GM21423 (cell line): ENCODE results near the gene CCER1.
"Not testable (repeated sequence)": the region's sequence is repeated elsewhere in the genome, so short reads cannot be mapped to it uniquely, and the experiment has no call there.

ENCODE experiments used
- ATAC-seq: cut with Tn5 transposase; IDR thresholded peaks from one replicate; pipeline ENCODE4 v1.9.1; 2021; ENCODE audit warnings: mild to moderate bottlenecking, moderate library complexity; ENCODE audit not compliant: unreplicated experiment

CCER1 gene, protein sequence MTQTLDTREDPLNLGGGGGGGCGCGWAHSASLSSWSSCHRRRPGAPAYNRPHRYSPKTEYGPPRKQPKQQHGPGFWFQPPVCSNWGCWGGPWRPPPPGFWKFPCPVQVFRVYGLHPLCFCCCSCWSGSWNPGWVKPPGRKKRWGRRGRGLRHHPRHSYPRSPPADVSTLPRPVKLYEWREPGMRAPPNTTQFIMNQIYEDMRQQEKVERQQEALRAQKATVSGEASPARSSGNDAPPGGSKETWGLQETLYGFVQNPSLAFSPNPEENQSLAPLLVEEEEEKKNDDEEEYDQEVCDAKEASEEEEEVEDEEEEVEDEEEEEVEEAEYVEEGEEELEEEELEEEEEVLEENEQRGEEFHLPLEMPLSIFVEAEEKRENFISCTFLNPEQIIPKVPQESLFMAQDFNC

GRCh38 chr12:90954921-90955320 is at the start of gene CCER1:
Gene CCER1 (minus strand): TSS chr12:90955176. CDS start chr12:90954742, 434 bp downstream.
- ATAC-seq = no peak

- no peak for ATAC-seq
Measured at GRCh38 chr12:91003737-91004136, 48.8 kb upstream of the CCER1 start.

- no peak for ATAC-seq
Measured at GRCh38 chr12:91001306-91001705, 46.3 kb upstream of the CCER1 start.

DNA sequence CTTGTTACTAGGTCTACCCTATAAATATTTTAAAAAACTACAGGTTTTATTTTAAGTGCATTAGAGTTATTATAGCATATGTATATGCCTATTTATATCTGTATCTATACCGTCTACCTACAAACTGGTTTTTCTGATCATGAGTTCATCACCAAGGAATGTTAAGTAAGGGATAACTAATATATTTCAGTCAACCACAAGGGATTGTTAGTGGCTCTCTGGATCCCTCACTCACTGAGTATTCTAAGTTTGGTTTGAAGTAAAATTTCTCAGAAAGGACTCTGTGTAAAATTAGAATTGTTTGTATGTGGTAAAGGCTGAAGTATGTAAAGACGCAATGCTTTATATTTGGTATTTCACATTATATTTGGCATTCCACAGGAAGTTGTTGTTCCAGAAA is 45.0 kb upstream of the CCER1 start:
- ATAC-seq = no peak

- no peak for ATAC-seq
Measured at GRCh38 chr12:90999527-90999926, 44.6 kb upstream of the CCER1 start.

- no peak for ATAC-seq
Measured at GRCh38 chr12:90995010-90995409, 40.0 kb upstream of the CCER1 start.

DNA sequence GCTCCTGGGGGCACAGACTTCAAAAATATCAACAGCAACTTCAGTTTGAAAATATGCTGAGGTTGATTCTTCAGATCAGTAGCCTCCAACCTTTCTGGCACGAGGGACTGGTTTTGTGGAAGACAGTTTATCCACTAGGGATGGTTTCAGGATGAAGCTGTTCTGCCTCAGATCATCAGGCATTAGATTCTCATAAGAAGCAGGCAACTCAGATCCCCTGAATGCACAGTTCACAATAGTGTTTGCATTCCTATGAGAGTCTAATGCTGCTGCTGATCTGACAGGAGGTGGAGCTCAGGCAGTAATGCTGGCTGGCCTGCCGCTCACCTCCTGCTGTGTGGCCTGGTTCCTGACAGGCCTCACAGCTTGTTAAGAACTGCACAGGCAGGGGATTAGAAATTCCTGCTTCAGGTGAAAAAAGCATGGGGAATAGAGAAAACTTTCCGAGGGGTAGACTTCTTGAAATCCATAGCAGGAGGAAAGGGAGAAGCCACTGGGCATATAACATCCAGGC is 37.0 kb upstream of the CCER1 start:
- no peak for ATAC-seq

- ATAC-seq = no peak
Measured at GRCh38 chr12:90990611-90991010, 35.6 kb upstream of the CCER1 start.

DNA sequence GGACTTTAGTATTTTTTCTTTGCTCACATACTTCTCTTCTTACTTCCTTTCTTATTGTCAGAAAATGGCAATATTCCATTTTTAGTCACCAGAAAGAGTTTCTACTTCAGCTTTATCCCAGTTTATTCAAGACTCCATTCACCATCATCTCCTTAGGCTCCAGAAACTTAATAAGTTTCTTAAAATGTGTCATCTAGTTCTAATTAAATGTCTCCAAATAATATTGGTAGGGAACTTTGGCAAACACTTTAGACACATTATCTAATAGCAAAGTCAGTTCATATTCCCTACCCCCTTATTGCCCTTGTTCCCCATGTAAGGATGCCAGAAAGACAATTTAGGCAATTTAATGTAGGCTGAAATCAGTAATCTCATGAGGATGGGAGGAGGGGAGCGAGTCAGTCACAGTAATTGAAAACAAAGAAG is 34.7 kb upstream of the CCER1 start:
- no peak for ATAC-seq

DNA sequence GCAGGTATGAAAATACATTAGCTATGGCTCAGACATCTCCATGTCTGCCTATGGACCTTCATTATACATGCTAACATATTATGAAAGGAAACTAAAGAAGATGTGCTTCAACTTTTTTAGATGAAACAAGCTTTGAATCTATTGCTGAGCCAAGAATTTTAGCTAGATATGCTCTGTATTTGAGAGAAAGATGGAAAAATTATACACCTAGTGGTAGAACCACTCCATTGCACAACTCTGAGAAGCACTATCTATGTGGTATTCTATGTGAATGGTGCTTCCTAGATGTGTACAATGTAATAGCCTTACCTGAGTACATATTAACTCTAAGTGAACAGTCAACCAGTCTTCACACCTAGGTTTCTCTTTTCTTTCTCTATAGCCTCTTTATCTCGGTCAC is 32.5 kb upstream of the CCER1 start:
- peak; percentile 53 for ATAC-seq

- no peak for ATAC-seq
Measured at GRCh38 chr12:90987101-90987500, 32.1 kb upstream of the CCER1 start.

DNA sequence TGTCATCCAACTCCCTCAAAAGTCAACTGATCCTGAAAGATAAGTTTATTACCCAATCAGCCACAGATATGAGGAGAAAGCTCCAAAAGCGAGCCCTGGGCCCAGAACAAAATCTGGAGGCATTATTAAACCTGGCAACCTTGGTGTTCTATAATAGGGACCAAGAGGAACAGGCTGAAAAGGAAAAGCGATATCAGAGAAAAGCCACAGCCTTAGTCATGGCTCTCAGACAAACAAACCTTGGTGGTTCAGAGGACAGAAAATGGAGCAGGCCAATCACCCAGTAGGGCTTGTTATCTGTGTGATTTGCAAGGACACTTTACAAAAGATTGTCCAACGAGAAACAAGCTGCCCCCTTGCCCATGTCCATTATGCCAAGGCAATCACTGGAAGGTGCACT is 30.4 kb upstream of the CCER1 start:
- not testable (repeated sequence) for ATAC-seq

GRCh38 chr12:90984114-90984513 is 29.1 kb upstream of the CCER1 start:
- ATAC-seq = no peak

DNA sequence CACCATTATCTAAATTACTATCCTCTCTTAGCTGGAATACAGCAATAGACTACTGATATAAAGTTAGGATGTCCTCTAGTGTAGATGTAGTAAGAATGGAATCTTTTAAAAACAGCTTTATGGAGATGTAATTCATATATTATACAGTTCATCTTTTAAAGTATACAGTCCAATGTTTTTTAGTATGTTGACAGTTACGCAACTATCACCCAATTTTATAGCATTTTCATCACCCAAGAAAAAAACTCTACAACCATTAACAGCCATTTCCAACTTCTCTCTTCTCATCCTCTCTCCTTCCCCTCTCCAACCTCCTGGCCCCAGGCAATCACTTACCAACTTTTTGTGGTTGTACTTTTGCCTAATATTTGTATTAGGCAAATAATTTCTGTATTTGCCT is 27.2 kb upstream of the CCER1 start:
- no peak for ATAC-seq

GRCh38 chr12:90979951-90980350 is 25.0 kb upstream of the CCER1 start:
- ATAC-seq = no peak

DNA sequence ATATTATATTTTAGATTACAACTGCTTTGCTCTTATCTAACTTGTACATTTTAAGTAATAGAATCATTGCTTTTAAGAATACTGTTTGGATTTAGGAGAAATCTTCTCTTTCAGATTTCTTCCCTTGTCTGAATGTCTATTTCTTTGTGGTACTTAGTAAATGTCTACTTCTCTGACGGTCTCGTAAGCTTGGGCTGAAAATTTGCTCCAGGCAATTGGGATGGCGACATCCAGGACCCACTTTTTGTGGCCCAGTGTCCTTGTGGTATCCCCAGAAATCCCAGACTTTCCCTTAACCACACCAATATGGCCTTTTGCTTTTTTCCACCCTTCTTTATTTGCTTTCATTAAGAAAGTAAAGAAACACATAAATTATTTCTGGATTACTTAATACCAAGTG is 24.0 kb upstream of the CCER1 start:
- ATAC-seq = no peak

- ATAC-seq = peak; percentile 76
Measured at GRCh38 chr12:90978117-90978770, 23.3 kb upstream of the CCER1 start.

DNA sequence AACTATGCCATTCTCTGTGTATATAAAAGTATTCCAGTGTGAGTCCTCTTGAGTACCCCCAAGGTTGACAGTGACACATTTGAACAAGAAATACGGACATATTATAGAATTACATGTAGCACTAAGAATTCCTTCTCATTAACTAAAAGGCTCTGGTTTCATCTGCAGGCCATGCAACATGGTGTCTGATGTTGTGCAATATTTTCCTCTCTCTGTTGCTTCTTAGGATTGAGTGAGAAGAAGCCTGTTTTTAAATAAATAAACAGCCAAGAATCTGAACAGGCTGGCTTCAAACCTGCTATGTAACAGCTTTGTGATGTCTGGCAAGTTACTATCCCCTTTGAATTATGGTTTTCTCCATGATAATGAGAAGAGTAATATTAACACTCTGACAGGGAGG is 22.2 kb upstream of the CCER1 start:
- ATAC-seq = no peak

- no peak for ATAC-seq
Measured at GRCh38 chr12:90974286-90974685, 19.3 kb upstream of the CCER1 start.

DNA sequence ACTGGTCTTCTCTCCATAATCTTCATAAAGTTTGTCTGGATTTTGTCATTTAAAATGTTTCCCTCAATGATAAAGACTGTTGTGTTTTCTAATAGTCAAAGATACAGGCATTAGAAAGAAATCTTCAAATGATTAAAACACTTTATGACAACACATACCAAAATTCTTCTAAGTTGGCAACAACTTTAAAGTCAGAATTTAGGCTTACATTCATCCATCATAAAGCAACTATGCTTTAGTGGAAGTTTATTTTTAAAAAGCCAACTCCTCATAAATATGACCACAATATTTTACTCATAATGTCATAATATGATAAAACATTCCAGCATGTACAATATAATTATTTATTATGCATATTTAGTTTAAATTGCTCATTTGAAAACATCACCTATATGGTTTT is 17.2 kb upstream of the CCER1 start:
- ATAC-seq = no peak

GRCh38 chr12:90970911-90971310 is 15.9 kb upstream of the CCER1 start:
- ATAC-seq = no peak

- ATAC-seq = no peak
Measured at GRCh38 chr12:90970471-90970870, 15.5 kb upstream of the CCER1 start.
